WTC11 (cell line): ENCODE data around the gene C5orf63.

Experiments
- FOXK1 ChIP-seq: sonication (generic); formaldehyde crosslinking; IDR thresholded peaks from 2 replicates; pipeline ENCODE4 v1.8.0; 2022; ENCODE audit warnings: mild to moderate bottlenecking, moderate library complexity, missing genetic modification reagents
- FOXP4 ChIP-seq: sonication (generic); formaldehyde crosslinking; IDR thresholded peaks from 2 replicates; pipeline ENCODE4 v1.8.0; 2022; ENCODE audit warnings: mild to moderate bottlenecking, missing genetic modification reagents
- JUN ChIP-seq: sonication (generic); formaldehyde crosslinking; IDR thresholded peaks from 2 replicates; pipeline ENCODE4 v1.8.0; 2023; ENCODE audit warnings: mild to moderate bottlenecking, missing genetic modification reagents
- KAT7 ChIP-seq: sonication (generic); formaldehyde crosslinking; IDR thresholded peaks from 2 replicates; pipeline ENCODE4 v1.8.1; 2023; ENCODE audit warnings: missing genetic modification reagents, mild to moderate bottlenecking, borderline replicate concordance
- NFYB ChIP-seq: sonication (generic); formaldehyde crosslinking; conservative IDR thresholded peaks from 2 replicates; pipeline ENCODE4 v1.8.0; 2022; ENCODE audit warnings: low read depth, missing genetic modification reagents
- TEAD1 ChIP-seq: sonication (generic); formaldehyde crosslinking; IDR thresholded peaks from 2 replicates; pipeline ENCODE4 v1.8.0; 2022; ENCODE audit warnings: mild to moderate bottlenecking, missing genetic modification reagents
- TF ChIP-seq, protein P1 (sequence below): fragments of 200-600 bp; IDR thresholded peaks from 2 replicates; pipeline ENCODE4 v1.8.0; 2022; ENCODE audit warnings: antibody characterized with exemption

DNA sequence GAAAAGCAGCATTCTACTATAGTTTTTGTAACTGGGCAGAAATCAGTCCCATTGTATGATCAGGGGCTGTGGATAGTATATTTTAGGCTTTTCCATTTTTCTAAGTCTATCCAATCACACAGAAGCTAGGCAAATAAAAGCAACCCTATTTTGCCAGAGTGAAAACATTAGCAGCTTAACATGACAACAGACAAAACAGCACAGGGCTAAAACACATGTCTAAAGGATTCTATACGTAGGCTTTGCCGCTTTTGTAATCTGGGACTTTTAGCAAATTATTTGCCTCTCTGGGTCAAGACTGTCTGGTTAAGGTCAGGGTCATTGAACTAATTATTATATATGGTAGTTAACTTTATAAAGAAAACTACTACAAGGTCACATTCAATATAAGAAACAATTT, 47.1 kb downstream of the C5orf63 start:
- TF ChIP-seq, protein P1, sequence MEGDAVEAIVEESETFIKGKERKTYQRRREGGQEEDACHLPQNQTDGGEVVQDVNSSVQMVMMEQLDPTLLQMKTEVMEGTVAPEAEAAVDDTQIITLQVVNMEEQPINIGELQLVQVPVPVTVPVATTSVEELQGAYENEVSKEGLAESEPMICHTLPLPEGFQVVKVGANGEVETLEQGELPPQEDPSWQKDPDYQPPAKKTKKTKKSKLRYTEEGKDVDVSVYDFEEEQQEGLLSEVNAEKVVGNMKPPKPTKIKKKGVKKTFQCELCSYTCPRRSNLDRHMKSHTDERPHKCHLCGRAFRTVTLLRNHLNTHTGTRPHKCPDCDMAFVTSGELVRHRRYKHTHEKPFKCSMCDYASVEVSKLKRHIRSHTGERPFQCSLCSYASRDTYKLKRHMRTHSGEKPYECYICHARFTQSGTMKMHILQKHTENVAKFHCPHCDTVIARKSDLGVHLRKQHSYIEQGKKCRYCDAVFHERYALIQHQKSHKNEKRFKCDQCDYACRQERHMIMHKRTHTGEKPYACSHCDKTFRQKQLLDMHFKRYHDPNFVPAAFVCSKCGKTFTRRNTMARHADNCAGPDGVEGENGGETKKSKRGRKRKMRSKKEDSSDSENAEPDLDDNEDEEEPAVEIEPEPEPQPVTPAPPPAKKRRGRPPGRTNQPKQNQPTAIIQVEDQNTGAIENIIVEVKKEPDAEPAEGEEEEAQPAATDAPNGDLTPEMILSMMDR = no peak
- no peak for TF ChIP-seq NFYB
- TF ChIP-seq FOXP4 (CRISPR knock-in tag) = no peak
- TF ChIP-seq TEAD1 (CRISPR knock-in tag) = no peak
- TF ChIP-seq KAT7 = no peak
- TF ChIP-seq FOXK1 (CRISPR knock-in tag) = no peak
- no peak for TF ChIP-seq JUN (CRISPR knock-in tag)
